ENCODE results near the gene NBPF12.
A peak's percentile ranks its signal among the peaks of the same experiment; 100 is the strongest.
"Not testable (repeated sequence)": the region's sequence is repeated elsewhere in the genome, so short reads cannot be mapped to it uniquely, and the experiment has no call there.

Gene NBPF12

GRCh38 chr1:146938242-146938902 lies at the start of gene NBPF12:
Gene NBPF12, plus strand, starts transcription at chr1:146938324. Its CDS starts 21,820 bp downstream, at chr1:146960144.
- DNase-seq = peak; percentile 83 to 94 (median 85)

- DNase-seq = not testable (repeated sequence)
Observed at GRCh38 chr1:146891355-146891754, 46.8 kb upstream of the NBPF12 start.

- not testable (repeated sequence) for DNase-seq
Observed at GRCh38 chr1:146892331-146892730, 45.8 kb upstream of the NBPF12 start.

- DNase-seq = not testable (repeated sequence)
Observed at GRCh38 chr1:146907565-146908261, 30.4 kb upstream of the NBPF12 start.

GRCh38 chr1:146912975-146913374 lies 25.1 kb upstream of the NBPF12 start:
- DNase-seq = not testable (repeated sequence)

GRCh38 chr1:146920811-146921210 lies 17.3 kb upstream of the NBPF12 start:
- not testable (repeated sequence) for DNase-seq

GRCh38 chr1:146922614-146923013 lies 15.5 kb upstream of the NBPF12 start:
- DNase-seq = not testable (repeated sequence)

- DNase-seq = not testable (repeated sequence)
Observed at GRCh38 chr1:146924106-146924505, 14.0 kb upstream of the NBPF12 start.

GRCh38 chr1:146926413-146926812 lies 11.7 kb upstream of the NBPF12 start:
- not testable (repeated sequence) for DNase-seq

- not testable (repeated sequence) for DNase-seq
Observed at GRCh38 chr1:146930225-146930624, 7.9 kb upstream of the NBPF12 start.

GRCh38 chr1:146934390-146935223 lies 3.5 kb upstream of the NBPF12 start:
- DNase-seq = peak in 2 of 3 donors; percentile 1 to 16

GRCh38 chr1:146937462-146937861 lies 662 bp upstream of the NBPF12 start:
- DNase-seq = not testable (repeated sequence)

- DNase-seq = peak; percentile 19 to 51 (median 33)
Observed at GRCh38 chr1:146938927-146939786, 1.0 kb downstream of the NBPF12 start.

GRCh38 chr1:146940293-146940692 lies 2.2 kb downstream of the NBPF12 start:
- DNase-seq = not testable (repeated sequence)

- DNase-seq = peak in 1 of 3 donors; percentile 7
Observed at GRCh38 chr1:146943342-146943886, 5.3 kb downstream of the NBPF12 start.

- not testable (repeated sequence) for DNase-seq
Observed at GRCh38 chr1:146948127-146948526, 10.0 kb downstream of the NBPF12 start.

GRCh38 chr1:146964340-146964739 lies 26.2 kb downstream of the NBPF12 start:
- not testable (repeated sequence) for DNase-seq

GRCh38 chr1:146966351-146966750 lies 28.2 kb downstream of the NBPF12 start:
- not testable (repeated sequence) for DNase-seq

GRCh38 chr1:146970656-146971055 lies 32.5 kb downstream of the NBPF12 start:
- not testable (repeated sequence) for DNase-seq

GRCh38 chr1:146972681-146973080 lies 34.6 kb downstream of the NBPF12 start:
- not testable (repeated sequence) for DNase-seq

GRCh38 chr1:146985855-146986254 lies 47.7 kb downstream of the NBPF12 start:
- not testable (repeated sequence) for DNase-seq

GRCh38 chr1:146986450-146986849 lies 48.3 kb downstream of the NBPF12 start:
- DNase-seq = not testable (repeated sequence)
